ENCODE measurements around the gene RNU11. TPM values are rescaled to one million over a fixed set of nuclear protein-coding genes. Genes with fewer than 3 reads are reported as not detected.
A peak's percentile ranks its signal among the peaks of the same experiment; 100 is the strongest.

The RNU11 gene
- total and polyA plus RNA-seq, 12 donors = not detected

GRCh38 chr1:28631713-28632112, 16.7 kb upstream of the RNU11 start:
- WGBS, 2 donors = 92 to 97% methylated on average over 1 of the region's 1 CpG
- intact Hi-C loops (cut with DNase I) = no loop called here
- H3K4me1 ChIP-seq = no peaks in the 10 kb centered on the region
- DNase-seq (no peak), ATAC-seq (no peak)
- no peak overlapping the region for H3K4me3 ChIP-seq
- no peaks in the 10 kb centered on the region for H3K9me3 ChIP-seq
- H3K36me3 ChIP-seq = peaks cover 0 to 4% (median 0%) of the 10 kb centered on the region in 9 donors
- H3K27me3 ChIP-seq = no peaks in the 10 kb centered on the region
- no peak overlapping the region for H3K27ac ChIP-seq
- TF ChIP-seq CTCF (IDR thresholded peaks at IDR 0.05) = no peak

- DNase-seq (no peak), ATAC-seq (no peak)
- peaks cover 0 to 4% (median 0%) of the 10 kb centered on the region in 9 donors for H3K36me3 ChIP-seq
- H3K27me3 ChIP-seq = no peaks in the 10 kb centered on the region
- H3K4me3 ChIP-seq = no peak overlapping the region
- intact Hi-C loops (cut with DNase I) = no loop called here
- TF ChIP-seq CTCF (IDR thresholded peaks at IDR 0.05) = no peak
- H3K27ac ChIP-seq = no peak overlapping the region
- no peaks in the 10 kb centered on the region for H3K4me1 ChIP-seq
- H3K9me3 ChIP-seq = no peaks in the 10 kb centered on the region
- 96% methylated on average over 4 of the region's 4 CpGs for WGBS, 2 donors
Observed at GRCh38 chr1:28632560-28632959, 15.8 kb upstream of the RNU11 start.

GRCh38 chr1:28640766-28641165, 7.6 kb upstream of the RNU11 start:
- no peak for DNase-seq
- intact Hi-C loops (cut with DNase I) = loop anchor here in 7 of 10 donors (5.0 to 10.0 kb wide), 7 partner anchors 97 to 542 kb away; partner anchors contain the start of genes YTHDF2 (in 2 of the 7) and SRSF4 (in 1 of the 7)
- Histone ChIP-seq H3K4me1 (peaks cover 0 to 36% (median 28%) of the 10 kb centered on the region in 9 donors), H3K27ac (no peak overlapping the region), H3K27me3 (no peaks in the 10 kb centered on the region), H3K9me3 (no peaks in the 10 kb centered on the region), H3K4me3 (no peak overlapping the region), H3K36me3 (no peaks in the 10 kb centered on the region)
- 85 to 96% methylated on average over 1 of the region's 1 CpG for WGBS, 2 donors
- no peak for TF ChIP-seq CTCF (IDR thresholded peaks at IDR 0.05)
- ATAC-seq = no peak

GRCh38 chr1:28642056-28642846, 6.1 kb upstream of the RNU11 start:
- H3K4me1 ChIP-seq = peaks cover 0 to 37% (median 29%) of the 10 kb centered on the region in 9 donors
- H3K36me3 ChIP-seq = no peaks in the 10 kb centered on the region
- H3K9me3 ChIP-seq = no peaks in the 10 kb centered on the region
- intact Hi-C loops (cut with DNase I) = loop anchor here in 8 of 10 donors (2.0 to 10.0 kb wide), 9 partner anchors 27 to 540 kb away; partner anchors contain the start of genes YTHDF2 (in 3 of the 8), GMEB1 (in 2 of the 8) and SRSF4 (in 1 of the 8)
- ATAC-seq (peak; percentile 6 to 40 (median 26)), DNase-seq (no peak)
- no peak for TF ChIP-seq CTCF (IDR thresholded peaks at IDR 0.05)
- WGBS, 2 donors = 0 to 1% methylated on average over 26 of the region's 26 CpGs
- H3K4me3 ChIP-seq = peak overlapping the region; percentile 44 to 98 (median 80)
- H3K27me3 ChIP-seq = no peaks in the 10 kb centered on the region
- H3K27ac ChIP-seq = peak overlapping the region in 9 of 10 donors; percentile 86 to 95 (median 91)
